IMR-90 (cell line): ENCODE results near the gene CA11. TPM values are rescaled to one million over a fixed set of nuclear protein-coding genes. Genes with fewer than 3 reads are reported as not detected.

Experiments used
- ATAC-seq: fragments of 200-7000 bp; cut with Tn5 transposase; 2 replicates; pipeline ENCODE4 v1.9.1; 2020; ENCODE audit warnings: low read depth, mild to moderate bottlenecking, moderate library complexity
- BruUV-seq: library from RNA; stranded (reverse); fragments of 400-500 nt; replicated peaks from 2 replicates; lab custom pipeline; 2021; lab: Mats Ljungman, UMichigan
- CTCF ChIA-PET: fragments of 300-600 bp; formaldehyde crosslinking; extraction: SDS; loops from one replicate; lab custom pipeline; 2021; ENCODE audit warnings: antibody characterized with exemption; lab: Yijun Ruan, JAX
- POLR2A ChIA-PET: fragments of 300-600 bp; sonication (Branson Sonifier 250); formaldehyde crosslinking; loops from one replicate; lab custom pipeline; 2022; ENCODE audit warnings: antibody characterized with exemption; ENCODE audit not compliant: unreplicated experiment; lab: Charles Lee
- DNase-seq: peaks from one replicate; pipeline ENCODE4 v3.0.0; 2013
- H2AFZ ChIP-seq: replicated peaks from 2 replicates; pipeline ENCODE3; 2013; ENCODE audit warnings: low read length, mild to moderate bottlenecking; ENCODE audit not compliant: poor library complexity
- H2AK5ac ChIP-seq: 2 replicates; pipeline ENCODE4 v1.6.1; 2013; ENCODE audit warnings: low read depth, low read length, inconsistent platforms
- H2AK9ac ChIP-seq: replicated peaks from 2 replicates; pipeline ENCODE3; 2013; ENCODE audit warnings: mild to moderate bottlenecking, low read depth, low read length, moderate library complexity; ENCODE audit not compliant: poor library complexity
- H2BK120ac ChIP-seq: 2 replicates; pipeline ENCODE4 v1.6.1; 2013; ENCODE audit warnings: low read depth, low read length, inconsistent platforms
- H2BK15ac ChIP-seq: 3 replicates; pipeline ENCODE4 v1.6.1; 2013; ENCODE audit warnings: low read depth, low read length, inconsistent platforms
- H2BK20ac ChIP-seq: 2 replicates; pipeline ENCODE4 v1.6.1; 2013; ENCODE audit warnings: low read depth, mild to moderate bottlenecking, inconsistent platforms, low read length, moderate library complexity
- H2BK5ac ChIP-seq: 2 replicates; pipeline ENCODE4 v1.6.1; 2013; ENCODE audit warnings: mild to moderate bottlenecking, low read depth, low read length, inconsistent platforms; ENCODE audit not compliant: poor library complexity, severe bottlenecking
- H3K14ac ChIP-seq: replicated peaks from 2 replicates; pipeline ENCODE4 v1.6.1; 2013; ENCODE audit warnings: low read depth, low read length, inconsistent platforms
- H3K18ac ChIP-seq: 2 replicates; pipeline ENCODE4 v1.6.1; 2013; ENCODE audit warnings: low read depth, low read length, control low read depth
- H3K23ac ChIP-seq: 2 replicates; pipeline ENCODE4 v1.6.1; 2013; ENCODE audit warnings: low read depth, low read length, inconsistent platforms
- H3K27ac ChIP-seq: 2 replicates; pipeline ENCODE4 v1.5.1; 2013; ENCODE audit warnings: mild to moderate bottlenecking, control low read depth, low read length; ENCODE audit not compliant: insufficient read depth
- H3K27me3 ChIP-seq: 2 replicates; pipeline ENCODE4 v1.6.1; 2013; ENCODE audit warnings: low read length; ENCODE audit not compliant: control insufficient read depth, insufficient read depth
- H3K36me3 ChIP-seq: 2 replicates; pipeline ENCODE4 v1.6.1; 2013; ENCODE audit warnings: low read length, mixed read lengths; ENCODE audit not compliant: control insufficient read depth, insufficient read depth
- H3K4ac ChIP-seq: 2 replicates; pipeline ENCODE4 v1.6.1; 2013; ENCODE audit warnings: low read depth, low read length, inconsistent platforms
- H3K4me1 ChIP-seq: 2 replicates; pipeline ENCODE4 v1.6.1; 2013; ENCODE audit warnings: low read length, mixed read lengths; ENCODE audit not compliant: control insufficient read depth, insufficient read depth
- H3K4me2 ChIP-seq: 2 replicates; pipeline ENCODE4 v1.6.1; 2013; ENCODE audit warnings: low read depth, mild to moderate bottlenecking, control low read depth, low read length, moderate library complexity
- H3K4me3 ChIP-seq: 2 replicates; pipeline ENCODE4 v1.5.1; 2013; ENCODE audit warnings: low read depth, mild to moderate bottlenecking, control low read depth, low read length, moderate library complexity; ENCODE audit not compliant: insufficient read depth
- H3K56ac ChIP-seq: 2 replicates; pipeline ENCODE4 v1.6.1; 2013; ENCODE audit warnings: low read length, inconsistent platforms; ENCODE audit not compliant: insufficient read depth; ENCODE audit errors: extremely low read depth
- H3K79me1 ChIP-seq, 2 experiments: 2 replicates each; pipeline ENCODE4 v1.6.1; 2013; ENCODE audit warnings: low read length in 2 of 2, inconsistent platforms in 1 of 2, low read depth in 1 of 2
- H3K9ac ChIP-seq: 2 replicates; pipeline ENCODE4 v1.6.1; 2013; ENCODE audit warnings: low read depth, low read length, control low read depth
- H3K9me1 ChIP-seq: 2 replicates; pipeline ENCODE4 v1.6.1; 2013; ENCODE audit warnings: low read length, inconsistent platforms; ENCODE audit not compliant: insufficient read depth
- H3K9me3 ChIP-seq: 2 replicates; pipeline ENCODE4 v1.6.1; 2013; ENCODE audit warnings: low read length; ENCODE audit not compliant: control insufficient read depth, insufficient read depth
- H4K20me1 ChIP-seq: 2 replicates; pipeline ENCODE4 v1.6.1; 2013; ENCODE audit warnings: low read length, inconsistent platforms; ENCODE audit not compliant: insufficient read depth
- H4K5ac ChIP-seq: 2 replicates; pipeline ENCODE4 v1.6.1; 2013; ENCODE audit warnings: mild to moderate bottlenecking, low read depth, low read length, control low read depth
- H4K8ac ChIP-seq, 2 experiments: 2 replicates each; pipeline ENCODE4 v1.6.1; 2013; ENCODE audit warnings: low read depth in 2 of 2, low read length in 2 of 2, control low read depth in 1 of 2, inconsistent platforms in 1 of 2
- H4K91ac ChIP-seq: 2 replicates; pipeline ENCODE4 v1.6.1; 2013; ENCODE audit warnings: low read depth, low read length, inconsistent platforms; ENCODE audit not compliant: insufficient read depth
- BHLHE40 ChIP-seq: fragments of 150-350 bp; IDR thresholded peaks from 2 replicates; pipeline ENCODE4 v1.6.1; 2016; ENCODE audit warnings: mild to moderate bottlenecking, low read depth, low read length
- CEBPB ChIP-seq: IDR thresholded peaks from 2 replicates; pipeline ENCODE4 v1.6.1; 2012; ENCODE audit warnings: low read depth, low read length, improper control_type of control experiment
- CHD1 ChIP-seq: IDR thresholded peaks from 2 replicates; pipeline ENCODE4 v1.6.1; 2012; ENCODE audit warnings: low read depth, low read length, improper control_type of control experiment
- ELK1 ChIP-seq: fragments of 150-350 bp; IDR thresholded peaks from 2 replicates; pipeline ENCODE4 v1.6.1; 2016; ENCODE audit warnings: low read depth, mild to moderate bottlenecking, low read length, moderate library complexity, borderline replicate concordance
- FOS ChIP-seq: fragments of 150-350 bp; IDR thresholded peaks from 2 replicates; pipeline ENCODE4 v1.6.1; 2016; ENCODE audit warnings: low read depth, low read length
- MAFK ChIP-seq: IDR thresholded peaks from 2 replicates; pipeline ENCODE4 v1.6.1; 2012; ENCODE audit warnings: low read depth, low read length, improper control_type of control experiment
- MAZ ChIP-seq: IDR thresholded peaks from 2 replicates; pipeline ENCODE4 v1.6.1; 2012; ENCODE audit warnings: low read depth, mild to moderate bottlenecking, low read length, improper control_type of control experiment, moderate library complexity, borderline replicate concordance
- NFE2L2 ChIP-seq: fragments of 150-350 bp; IDR thresholded peaks from 2 replicates; pipeline ENCODE4 v1.6.1; 2016; ENCODE audit warnings: low read depth, mild to moderate bottlenecking, low read length
- POLR2A ChIP-seq: IDR thresholded peaks from 2 replicates; pipeline ENCODE4 v1.6.1; 2012; ENCODE audit warnings: mild to moderate bottlenecking, low read depth, low read length
- RCOR1 ChIP-seq: IDR thresholded peaks from 2 replicates; pipeline ENCODE4 v1.6.1; 2012; ENCODE audit warnings: mild to moderate bottlenecking, low read length, improper control_type of control experiment; ENCODE audit not compliant: insufficient replicate concordance
- RFX5 ChIP-seq: IDR thresholded peaks from 2 replicates; pipeline ENCODE4 v1.8.0; 2012; ENCODE audit warnings: low read depth, mild to moderate bottlenecking, low read length, moderate library complexity
- SMC3 ChIP-seq: fragments of 150-350 bp; IDR thresholded peaks from 2 replicates; pipeline ENCODE4 v1.6.1; 2016; ENCODE audit warnings: low read depth, mild to moderate bottlenecking, antibody characterized with exemption, low read length, moderate library complexity
- whole genome bisulfite sequencing, 2 experiments: methylation state at CpG; one replicate each; pipeline versions ENCODE4 v1.1.5 to v1.1.7; 2013; ENCODE audit warnings: missing lambda C conversion rate in 2 of 2; ENCODE audit not compliant: insufficient read length in 1 of 2; ENCODE audit errors: extremely low coverage in 2 of 2; 5-methylcytosine and 5-hydroxymethylcytosine counted together
- dilution Hi-C: fragments of 300-500 bp; cut with HindIII; formaldehyde crosslinking; loops from one replicate; pipeline ENCODE4 v1.14.3; 2018; ENCODE audit warnings: low sequenced_read_pairs; ENCODE audit not compliant: unreplicated experiment
- in situ Hi-C: fragments of 300-500 bp; cut with MboI; formaldehyde crosslinking; loops from 3 replicates; pipeline ENCODE4 v1.14.3; 2019; ENCODE audit warnings: low sequenced_read_pairs, inconsistent platforms, mixed read lengths
- intact Hi-C: fragments of 100-400 bp; cut with micrococcal nuclease; formaldehyde crosslinking; loops from 2 replicates; pipeline ENCODE4 v1.10.0; 2022
- polyA plus RNA-seq, 3 experiments: library from polyadenylated mRNA; depleted of rRNA; stranded (reverse); fragments of >200 nt; gene quantifications; 2 replicates each; pipeline ENCODE4 v1.2.3, GENCODE V29; 2012; ENCODE audit warnings: low replicate concordance in 1 of 3
- total RNA-seq: library from RNA; depleted of rRNA; stranded (reverse); fragments of >200 nt; gene quantifications from 2 replicates; pipeline ENCODE4 v1.2.3, GENCODE V29; 2012
- TF ChIP-seq, protein P1 (sequence below): fragments of 150-350 bp; IDR thresholded peaks from 2 replicates; pipeline ENCODE4 v1.6.1; 2017; ENCODE audit warnings: mild to moderate bottlenecking, antibody characterized with exemption, low read length, low read depth
- TF ChIP-seq, protein P2 (sequence below): conservative IDR thresholded peaks from 2 replicates; pipeline ENCODE4 v1.5.1; 2012; ENCODE audit warnings: mild to moderate bottlenecking, low read depth, low read length, improper control_type of control experiment

Gene CA11
- total and polyA plus RNA-seq, 2 of the 4 experiments (the other 2 are of a cell fraction), result 1.3 to 2.9 TPM

- Histone ChIP-seq H2BK15ac (no peak overlapping the region), H3K4ac (no peak overlapping the region), H3K9me1 (no peaks in the 10 kb centered on the region; the same call in 1 of the 2 replicates), H3K4me2 (peak overlapping the region; percentile 84; the same call in 1 of the 2 replicates), H2AFZ (peak overlapping the region; percentile 91), H3K18ac (no peak overlapping the region), H4K8ac (peak overlapping the region; percentile 76 to 93; a peak in 2 of 4 replicates), H3K9me3 (no peaks in the 10 kb centered on the region), H3K4me3 (no peak overlapping the region), H2AK5ac (no peak overlapping the region), H3K56ac (no peak overlapping the region), H3K4me1 (peaks cover 5% of the 10 kb centered on the region), H4K20me1 (no peaks in the 10 kb centered on the region), H3K79me1 (no peaks in the 10 kb centered on the region), H3K9ac (no peak overlapping the region), H2BK120ac (no peak overlapping the region), H3K23ac (no peak overlapping the region), H4K5ac (no peak overlapping the region), H3K36me3 (no peaks in the 10 kb centered on the region), H3K27me3 (no peaks in the 10 kb centered on the region), H3K14ac (0 out of 2 replicates have a peak overlapping the region, but pooled peaks have one; percentile 52), H2AK9ac (peak overlapping the region; percentile 68), H2BK5ac (no peak overlapping the region), H4K91ac (no peak overlapping the region), H2BK20ac (no peak overlapping the region), H3K27ac (no peak overlapping the region)
- WGBS, 2 experiments, result 5% methylated on average over 8 of the region's 25 CpGs; no CpG with 5 or more reads in 1 of the 2 experiments
- dilution Hi-C loops (no loop called here), intact Hi-C loops (loop anchor here (5.0 to 10.0 kb wide), 2 partner anchors 197 to 320 kb away; partner anchors contain the start of gene FTL), in situ Hi-C loops (loop anchor here (10.0 kb wide), 2 partner anchors 190 to 320 kb away; partner anchors contain the start of genes FTL and HSD17B14)
- DNase-seq (peak; percentile 65), ATAC-seq (peak; percentile 75)
- POLR2A ChIA-PET, result interaction anchor here (0.7 kb wide), 1 partner anchor 198 kb away, joined by 3 read pairs; no protein-coding TSS in a partner anchor
- CTCF ChIA-PET, result interaction anchor here (0.6 to 1.4 kb wide), 3 partner anchors 138 to 326 kb away, joined by 3 to 6 read pairs (median 4); no protein-coding TSS in a partner anchor
- no TSS peak for BruUV-seq
- TF ChIP-seq RCOR1 (no peak), CHD1 (no peak), BHLHE40 (no peak), NFE2L2 (no peak), CEBPB (no peak), RFX5 (no peak), MAZ (no peak), MAFK (no peak), ELK1 (no peak), SMC3 (no peak), POLR2A (no peak), FOS (no peak)
- TF ChIP-seq, protein P1, sequence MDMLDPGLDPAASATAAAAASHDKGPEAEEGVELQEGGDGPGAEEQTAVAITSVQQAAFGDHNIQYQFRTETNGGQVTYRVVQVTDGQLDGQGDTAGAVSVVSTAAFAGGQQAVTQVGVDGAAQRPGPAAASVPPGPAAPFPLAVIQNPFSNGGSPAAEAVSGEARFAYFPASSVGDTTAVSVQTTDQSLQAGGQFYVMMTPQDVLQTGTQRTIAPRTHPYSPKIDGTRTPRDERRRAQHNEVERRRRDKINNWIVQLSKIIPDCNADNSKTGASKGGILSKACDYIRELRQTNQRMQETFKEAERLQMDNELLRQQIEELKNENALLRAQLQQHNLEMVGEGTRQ, result no peak
- TF ChIP-seq, protein P2, sequence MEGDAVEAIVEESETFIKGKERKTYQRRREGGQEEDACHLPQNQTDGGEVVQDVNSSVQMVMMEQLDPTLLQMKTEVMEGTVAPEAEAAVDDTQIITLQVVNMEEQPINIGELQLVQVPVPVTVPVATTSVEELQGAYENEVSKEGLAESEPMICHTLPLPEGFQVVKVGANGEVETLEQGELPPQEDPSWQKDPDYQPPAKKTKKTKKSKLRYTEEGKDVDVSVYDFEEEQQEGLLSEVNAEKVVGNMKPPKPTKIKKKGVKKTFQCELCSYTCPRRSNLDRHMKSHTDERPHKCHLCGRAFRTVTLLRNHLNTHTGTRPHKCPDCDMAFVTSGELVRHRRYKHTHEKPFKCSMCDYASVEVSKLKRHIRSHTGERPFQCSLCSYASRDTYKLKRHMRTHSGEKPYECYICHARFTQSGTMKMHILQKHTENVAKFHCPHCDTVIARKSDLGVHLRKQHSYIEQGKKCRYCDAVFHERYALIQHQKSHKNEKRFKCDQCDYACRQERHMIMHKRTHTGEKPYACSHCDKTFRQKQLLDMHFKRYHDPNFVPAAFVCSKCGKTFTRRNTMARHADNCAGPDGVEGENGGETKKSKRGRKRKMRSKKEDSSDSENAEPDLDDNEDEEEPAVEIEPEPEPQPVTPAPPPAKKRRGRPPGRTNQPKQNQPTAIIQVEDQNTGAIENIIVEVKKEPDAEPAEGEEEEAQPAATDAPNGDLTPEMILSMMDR, result no peak
These were observed 958 bp downstream of the CA11 start for GRCh38 chr19:48644839-48645619.
